PC-3 (cell line): ENCODE results near the gene TFG. TPM values are rescaled to one million over a fixed set of nuclear protein-coding genes. Genes with fewer than 3 reads are reported as not detected.

Source experiments
- ATAC-seq: fragments of 200-7000 bp; cut with Tn5 transposase; 2 replicates; pipeline ENCODE4 v1.9.1; 2020; ENCODE audit warnings: mild to moderate bottlenecking, moderate library complexity
- BruUV-seq: library from RNA; stranded (reverse); fragments of 400-500 nt; replicated peaks from 2 replicates; lab custom pipeline; 2021; lab: Mats Ljungman, UMichigan
- CTCF ChIA-PET: fragments of 300-600 bp; sonication (Branson Sonifier 250); formaldehyde crosslinking; loops from one replicate; lab custom pipeline; 2022; ENCODE audit warnings: antibody characterized with exemption; lab: Charles Lee
- POLR2A ChIA-PET: fragments of 300-600 bp; sonication (Branson Sonifier 250); formaldehyde crosslinking; loops from one replicate; lab custom pipeline; 2022; ENCODE audit warnings: antibody characterized with exemption; ENCODE audit not compliant: unreplicated experiment; lab: Charles Lee
- DNase-seq: peaks from one replicate; pipeline ENCODE4 v3.0.0-alpha.2; 2015
- H2AFZ ChIP-seq: fragments of 300-600 bp; sonication (generic); 2 replicates; pipeline ENCODE4 v1.6.0; 2016; ENCODE audit warnings: antibody characterized with exemption, low read length
- H3F3A ChIP-seq: fragments of 300-600 bp; sonication (generic); one replicate; pipeline ENCODE4 v1.6.0; 2017; ENCODE audit warnings: antibody characterized with exemption, low read length, control low read depth, mild to moderate bottlenecking; ENCODE audit not compliant: unreplicated experiment
- H3K27ac ChIP-seq: fragments of 300-600 bp; sonication (generic); 2 replicates; pipeline ENCODE4 v1.5.1; 2016; ENCODE audit warnings: mild to moderate bottlenecking, low read length
- H3K27me3 ChIP-seq: fragments of 300-600 bp; sonication (generic); 2 replicates; pipeline ENCODE4 v1.6.1; 2016; ENCODE audit warnings: low read length, mixed read lengths
- H3K36me3 ChIP-seq: fragments of 300-600 bp; sonication (generic); 2 replicates; pipeline ENCODE4 v1.6.1; 2016; ENCODE audit warnings: low read depth, mixed run types, low read length, mixed read lengths
- H3K4me1 ChIP-seq: fragments of 300-600 bp; sonication (generic); 2 replicates; pipeline ENCODE4 v1.5.1; 2016; ENCODE audit warnings: low read length; ENCODE audit not compliant: insufficient read depth
- H3K4me2 ChIP-seq: fragments of 300-600 bp; sonication (generic); 2 replicates; pipeline ENCODE4 v1.6.0; 2016; ENCODE audit warnings: low read length
- H3K4me3 ChIP-seq: fragments of 300-600 bp; sonication (generic); 2 replicates; pipeline ENCODE4 v1.5.1; 2016; ENCODE audit warnings: mild to moderate bottlenecking, low read length, mixed read lengths
- H3K79me2 ChIP-seq: fragments of 300-600 bp; sonication (generic); 2 replicates; pipeline ENCODE4 v1.6.1; 2017; ENCODE audit warnings: low read length, mixed read lengths
- H3K9ac ChIP-seq: fragments of 300-600 bp; sonication (generic); 2 replicates; pipeline ENCODE4 v1.6.0; 2016; ENCODE audit warnings: mild to moderate bottlenecking, low read length
- H3K9me2 ChIP-seq: fragments of 300-600 bp; sonication (generic); replicated peaks from 2 replicates; pipeline ENCODE4 v1.6.1; 2016; ENCODE audit warnings: mixed run types, low read length, mixed read lengths
- H3K9me3 ChIP-seq: fragments of 300-600 bp; sonication (generic); 2 replicates; pipeline ENCODE4 v1.6.1; 2016; ENCODE audit warnings: low read length, mixed read lengths
- H4K20me1 ChIP-seq: fragments of 300-600 bp; sonication (generic); 2 replicates; pipeline ENCODE4 v1.6.1; 2016; ENCODE audit warnings: low read length, mixed read lengths
- CTCF ChIP-seq: fragments of 300-600 bp; sonication (generic); conservative IDR thresholded peaks from 2 replicates; pipeline ENCODE4 v1.5.1; 2017; ENCODE audit warnings: antibody characterized with exemption, low read depth, mild to moderate bottlenecking, low read length
- EZH2 ChIP-seq: fragments of 300-600 bp; sonication (generic); IDR thresholded peaks from one replicate; pipeline ENCODE4 v1.6.1; 2017; ENCODE audit warnings: antibody characterized with exemption, mild to moderate bottlenecking, low read length; ENCODE audit not compliant: unreplicated experiment
- EZH2phosphoT487 ChIP-seq: fragments of 300-600 bp; sonication (generic); IDR thresholded peaks from 2 replicates; pipeline ENCODE4 v1.6.1; 2018; ENCODE audit warnings: mild to moderate bottlenecking, antibody characterized with exemption, low read length, borderline replicate concordance
- intact Hi-C: fragments of 100-400 bp; cut with micrococcal nuclease; formaldehyde crosslinking; loops from 2 replicates; pipeline ENCODE4 v1.9.0; 2023
- total RNA-seq: library from RNA; depleted of rRNA; stranded (reverse); fragments of >200 nt; gene quantifications from 2 replicates; pipeline ENCODE4 v1.2.3, GENCODE V29; 2014

TFG gene
- total RNA-seq, 1 experiment from 2014 or later: 97.9 TPM

GRCh38 chr3:100779480-100779879 is 70.2 kb downstream of the TFG start:
- Histone ChIP-seq H3K4me3 (no peak overlapping the region), H3K27me3 (no peaks in the 10 kb centered on the region), H3K4me1 (peaks cover 17% of the 10 kb centered on the region), H4K20me1 (no peaks in the 10 kb centered on the region), H3K4me2 (no peak overlapping the region), H3K9me2 (no peaks in the 10 kb centered on the region), H3K27ac (no peak overlapping the region), H3K9me3 (no peaks in the 10 kb centered on the region), H3K9ac (no peak overlapping the region), H2AFZ (no peak overlapping the region), H3K79me2 (no peaks in the 10 kb centered on the region), H3F3A (no peaks in the 10 kb centered on the region), H3K36me3 (no peaks in the 10 kb centered on the region)
- no TSS peak for BruUV-seq
- ChIA-PET POLR2A (no interaction called here), CTCF (no interaction called here)
- DNase-seq (peak; percentile 44), ATAC-seq (peak; percentile 68)
- intact Hi-C loops: no loop called here
- TF ChIP-seq EZH2 (no peak), CTCF (no peak), EZH2phosphoT487 (no peak)

DNA sequence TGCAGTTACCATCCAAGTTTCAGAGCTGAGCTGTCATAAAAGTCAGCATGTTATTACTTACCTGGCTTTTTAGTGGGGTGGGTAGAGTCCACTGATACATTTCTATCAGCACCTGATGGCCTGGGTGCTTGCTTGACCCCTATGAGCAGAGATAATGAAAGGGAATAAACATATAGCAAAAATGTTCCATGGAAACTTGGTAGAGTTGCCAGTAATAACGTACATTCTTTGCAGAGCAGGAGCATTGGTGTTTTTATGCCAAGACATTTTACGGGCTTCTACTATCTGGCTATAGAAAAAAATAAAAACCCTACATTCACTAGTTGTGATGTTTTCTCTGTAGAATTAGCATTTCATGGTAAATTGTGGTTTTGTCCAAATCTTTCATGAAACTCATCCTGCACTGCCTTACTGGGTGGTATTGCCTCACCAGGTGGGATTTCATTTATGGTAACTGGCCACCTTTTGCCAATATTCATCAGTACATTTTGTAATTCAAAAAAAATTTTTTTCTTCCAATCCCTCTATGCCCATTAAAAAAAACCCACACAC is 70.9 kb downstream of the TFG start:
- Histone ChIP-seq H3K9me3 (no peaks in the 10 kb centered on the region), H3K36me3 (0 out of 2 replicates have a peak, but pooled peaks cover under 1% of the 10 kb centered on the region), H3K9me2 (no peaks in the 10 kb centered on the region), H3K4me2 (no peak overlapping the region), H4K20me1 (no peaks in the 10 kb centered on the region), H3K27me3 (no peaks in the 10 kb centered on the region), H3K27ac (no peak overlapping the region), H3F3A (no peaks in the 10 kb centered on the region), H2AFZ (no peak overlapping the region), H3K4me1 (peaks cover 17% of the 10 kb centered on the region), H3K9ac (no peak overlapping the region), H3K4me3 (no peak overlapping the region), H3K79me2 (no peaks in the 10 kb centered on the region)
- TF ChIP-seq CTCF (no peak), EZH2 (no peak), EZH2phosphoT487 (no peak)
- ATAC-seq (no peak), DNase-seq (no peak)
- no TSS peak for BruUV-seq
- CTCF ChIA-PET: no interaction called here
- POLR2A ChIA-PET: no interaction called here
- intact Hi-C loops: no loop called here

DNA sequence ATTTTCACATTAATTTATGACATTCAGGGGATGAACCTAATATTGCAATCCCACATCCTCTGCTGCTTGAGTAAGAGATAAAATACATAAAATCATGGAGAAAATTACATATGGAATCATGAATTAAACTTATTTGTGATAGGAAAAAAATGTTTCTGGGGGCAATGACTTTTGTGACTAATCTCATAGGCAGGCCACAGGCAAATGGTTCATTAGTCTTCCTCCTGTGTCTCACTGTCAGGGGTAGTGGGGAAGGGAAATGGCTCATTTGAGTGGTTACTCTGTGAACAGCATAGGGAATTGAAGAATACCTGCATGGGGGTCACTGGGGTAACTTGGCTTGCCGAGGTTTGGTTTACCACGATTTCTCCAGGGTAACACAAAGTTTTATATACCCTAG is 72.0 kb downstream of the TFG start:
- Histone ChIP-seq H3K79me2 (no peaks in the 10 kb centered on the region), H3K27ac (peak overlapping the region; percentile 4; the same call in 1 of the 2 replicates), H3K9me3 (peaks cover 9% of the 10 kb centered on the region; the same call in 1 of the 2 replicates), H3F3A (no peaks in the 10 kb centered on the region), H2AFZ (no peak overlapping the region), H3K4me2 (no peak overlapping the region), H3K27me3 (no peaks in the 10 kb centered on the region), H3K9me2 (no peaks in the 10 kb centered on the region), H4K20me1 (no peaks in the 10 kb centered on the region), H3K36me3 (peaks cover 10% of the 10 kb centered on the region), H3K4me3 (no peak overlapping the region), H3K9ac (no peak overlapping the region), H3K4me1 (peaks cover 17% of the 10 kb centered on the region)
- TF ChIP-seq CTCF: no peak
- no peak for TF ChIP-seq EZH2phosphoT487
- TF ChIP-seq EZH2: no peak
- ChIA-PET POLR2A (no interaction called here), CTCF (no interaction called here)
- ATAC-seq (peak; percentile 43; the same call in 1 of the 2 replicates), DNase-seq (peak; percentile 64)
- BruUV-seq: no TSS peak
- intact Hi-C loops: no loop called here
